Measurements from ENCODE around the gene CDCA4.

CDCA4 gene

GRCh38 chr14:104968541-104969401 is 52.1 kb downstream of the CDCA4 start:
- Histone ChIP-seq H3K36me3 (ENCODE audit: insufficient read depth, low read length) (no peaks in the 10 kb centered on the region), H3K27ac (ENCODE audit: low read depth, low read length, poor library complexity, severe bottlenecking) (no peak overlapping the region), H3F3A (ENCODE audit: insufficient read depth, low read length) (no peaks in the 10 kb centered on the region), H4K20me1 (ENCODE audit: insufficient read depth, low read length) (no peaks in the 10 kb centered on the region), H3K9ac (ENCODE audit: low read length) (no peak overlapping the region), H3K9me2 (ENCODE audit: low read depth, low read length) (no peaks in the 10 kb centered on the region), H2AFZ (ENCODE audit: low read length) (no peak overlapping the region), H3K4me2 (ENCODE audit: low read length) (no peak overlapping the region), H3K9me3 (ENCODE audit: low read length) (no peaks in the 10 kb centered on the region), H3K4me1 (ENCODE audit: insufficient read depth, low read length, severe bottlenecking) (peaks cover 11% of the 10 kb centered on the region), H3K4me3 (ENCODE audit: low read depth, low read length, poor library complexity, severe bottlenecking) (no peak overlapping the region), H3K27me3 (ENCODE audit: insufficient read depth, low read length) (peaks cover 16% of the 10 kb centered on the region), H3K79me2 (ENCODE audit: insufficient read depth, low read length) (no peaks in the 10 kb centered on the region)
- TF ChIP-seq EZH2 (IDR thresholded peaks at IDR 0.05; ENCODE audit: borderline replicate concordance, low read length) (no peak), CTCF (IDR thresholded peaks at IDR 0.05; ENCODE audit: low read length) (no peak)

- Histone ChIP-seq H2AFZ (ENCODE audit: low read length) (no peak overlapping the region), H3K9ac (ENCODE audit: low read length) (no peak overlapping the region), H4K20me1 (ENCODE audit: insufficient read depth, low read length) (no peaks in the 10 kb centered on the region), H3F3A (ENCODE audit: insufficient read depth, low read length) (no peaks in the 10 kb centered on the region), H3K4me1 (ENCODE audit: insufficient read depth, low read length, severe bottlenecking) (peaks cover 11% of the 10 kb centered on the region), H3K27ac (ENCODE audit: low read depth, low read length, poor library complexity, severe bottlenecking) (no peak overlapping the region), H3K9me2 (ENCODE audit: low read depth, low read length) (no peaks in the 10 kb centered on the region), H3K27me3 (ENCODE audit: insufficient read depth, low read length) (peaks cover 16% of the 10 kb centered on the region), H3K36me3 (ENCODE audit: insufficient read depth, low read length) (no peaks in the 10 kb centered on the region), H3K9me3 (ENCODE audit: low read length) (no peaks in the 10 kb centered on the region), H3K4me3 (ENCODE audit: low read depth, low read length, poor library complexity, severe bottlenecking) (no peak overlapping the region), H3K79me2 (ENCODE audit: insufficient read depth, low read length) (no peaks in the 10 kb centered on the region), H3K4me2 (ENCODE audit: low read length) (no peak overlapping the region)
- TF ChIP-seq CTCF (IDR thresholded peaks at IDR 0.05; ENCODE audit: low read length) (no peak), EZH2 (IDR thresholded peaks at IDR 0.05; ENCODE audit: borderline replicate concordance, low read length) (no peak)
These were observed 52.7 kb downstream of the CDCA4 start for GRCh38 chr14:104968153-104968527.

GRCh38 chr14:104967386-104968152 is 53.3 kb downstream of the CDCA4 start:
- Histone ChIP-seq H3K4me3 (ENCODE audit: low read depth, low read length, poor library complexity, severe bottlenecking) (no peak overlapping the region), H3K79me2 (ENCODE audit: insufficient read depth, low read length) (no peaks in the 10 kb centered on the region), H3K9me2 (ENCODE audit: low read depth, low read length) (no peaks in the 10 kb centered on the region), H3K36me3 (ENCODE audit: insufficient read depth, low read length) (no peaks in the 10 kb centered on the region), H3K9me3 (ENCODE audit: low read length) (no peaks in the 10 kb centered on the region), H2AFZ (ENCODE audit: low read length) (no peak overlapping the region), H3K27ac (ENCODE audit: low read depth, low read length, poor library complexity, severe bottlenecking) (no peak overlapping the region), H3K4me2 (ENCODE audit: low read length) (no peak overlapping the region), H3F3A (ENCODE audit: insufficient read depth, low read length) (no peaks in the 10 kb centered on the region), H3K27me3 (ENCODE audit: insufficient read depth, low read length) (peaks cover 16% of the 10 kb centered on the region), H3K4me1 (ENCODE audit: insufficient read depth, low read length, severe bottlenecking) (peaks cover 11% of the 10 kb centered on the region), H3K9ac (ENCODE audit: low read length) (no peak overlapping the region), H4K20me1 (ENCODE audit: insufficient read depth, low read length) (no peaks in the 10 kb centered on the region)
- TF ChIP-seq EZH2 (IDR thresholded peaks at IDR 0.05; ENCODE audit: borderline replicate concordance, low read length) (no peak), CTCF (IDR thresholded peaks at IDR 0.05; ENCODE audit: low read length) (no peak)
